H1 (cell line): Measurements from ENCODE around the gene TP73. TPM values are rescaled to one million over a fixed set of nuclear protein-coding genes. Genes with fewer than 3 reads are reported as not detected.
A peak's percentile ranks its signal among the peaks of the same experiment; 100 is the strongest.

Source experiments
- CTCF ChIA-PET: fragments of 300-600 bp; sonication (Branson Sonifier 250); formaldehyde crosslinking; loops from one replicate; lab custom pipeline; 2021; ENCODE audit not compliant: partially characterized antibody; lab: Charles Lee
- POLR2A ChIA-PET: fragments of 300-600 bp; sonication (Branson Sonifier 250); formaldehyde crosslinking; loops from one replicate; lab custom pipeline; 2021; ENCODE audit warnings: inconsistent platforms; ENCODE audit not compliant: partially characterized antibody; lab: Charles Lee
- DNase-seq, 2 experiments: peaks; one replicate each; pipeline versions ENCODE4 v3.0.0 to v3.0.0-alpha.2; 2010 to 2022; ENCODE audit warnings: low spot score in 2 of 2, low read depth in 1 of 2, mixed read lengths in 1 of 2
- FAIRE-seq: peaks from 2 replicates; lab custom pipeline; 2011; peaks lifted over from hg19 to GRCh38; lab: Jason Lieb, UNC
- H2AFZ ChIP-seq: 2 replicates; pipeline ENCODE4 v1.8.1; 2012; ENCODE audit warnings: low read length, inconsistent platforms
- H2AK5ac ChIP-seq: 2 replicates; pipeline ENCODE4 v1.6.1; 2013; ENCODE audit warnings: low read depth, low read length
- H2BK120ac ChIP-seq: replicated peaks from 2 replicates; pipeline ENCODE3; 2013; ENCODE audit warnings: low read depth, low read length, inconsistent platforms
- H2BK12ac ChIP-seq: 2 replicates; pipeline ENCODE4 v1.6.1; 2013; ENCODE audit warnings: low read depth, low read length
- H2BK15ac ChIP-seq: 2 replicates; pipeline ENCODE4 v1.6.1; 2013; ENCODE audit warnings: low read length
- H2BK20ac ChIP-seq: 2 replicates; pipeline ENCODE4 v1.6.1; 2013; ENCODE audit warnings: low read length
- H2BK5ac ChIP-seq: 2 replicates; pipeline ENCODE4 v1.6.1; 2013; ENCODE audit warnings: low read depth, low read length
- H3K14ac ChIP-seq: 2 replicates; pipeline ENCODE4 v1.6.1; 2013; ENCODE audit warnings: inconsistent platforms; ENCODE audit not compliant: insufficient read length
- H3K18ac ChIP-seq: 2 replicates; pipeline ENCODE4 v1.6.1; 2013; ENCODE audit warnings: low read length; ENCODE audit errors: extremely low read depth
- H3K23ac ChIP-seq: 2 replicates; pipeline ENCODE4 v1.6.1; 2013; ENCODE audit warnings: inconsistent platforms; ENCODE audit not compliant: insufficient read length
- H3K23me2 ChIP-seq: 2 replicates; pipeline ENCODE4 v1.6.1; 2013; ENCODE audit warnings: low read depth, low read length
- H3K27ac ChIP-seq: 2 replicates; pipeline ENCODE4 v1.6.1; 2011; ENCODE audit warnings: low read depth, low read length, inconsistent platforms
- H3K27me3 ChIP-seq, 4 experiments: replicated peaks in 1 of 4; 1 replicate in 1 of 4; 2 replicates in 3 of 4; pipeline versions ENCODE4 v1.6.1 to v1.8.1; 2011 to 2013; ENCODE audit warnings: low read length in 3 of 4, mild to moderate bottlenecking in 3 of 4, inconsistent platforms in 2 of 4, mixed read lengths in 2 of 4, moderate library complexity in 1 of 4; ENCODE audit not compliant: control insufficient read depth in 3 of 4, insufficient read depth in 3 of 4; ENCODE audit errors: extremely low read depth in 1 of 4
- H3K36me3 ChIP-seq, 4 experiments: 2 replicates each; pipeline versions ENCODE4 v1.6.1 to v1.8.1; 2011 to 2013; ENCODE audit warnings: mild to moderate bottlenecking in 4 of 4, low read length in 3 of 4, moderate library complexity in 2 of 4, control low read depth in 1 of 4, inconsistent platforms in 1 of 4; ENCODE audit not compliant: insufficient read depth in 4 of 4, control insufficient read depth in 2 of 4
- H3K4ac ChIP-seq: replicated peaks from 2 replicates; pipeline ENCODE3; 2013; ENCODE audit warnings: low read length, low read depth, mixed read lengths, inconsistent platforms; ENCODE audit not compliant: insufficient read length
- H3K4me1 ChIP-seq, 4 experiments: replicated peaks in 1 of 4; 1 replicate in 1 of 4; 2 replicates in 3 of 4; pipeline versions ENCODE4 v1.6.1 to v1.8.1; 2011 to 2013; ENCODE audit warnings: low read length in 3 of 4, inconsistent platforms in 2 of 4, mixed read lengths in 1 of 4; ENCODE audit not compliant: insufficient read depth in 4 of 4, control insufficient read depth in 3 of 4
- H3K4me2 ChIP-seq, 2 experiments: 2 replicates each; pipeline versions ENCODE4 v1.6.1 to v1.8.1; 2011 to 2013; ENCODE audit warnings: low read depth in 2 of 2, low read length in 2 of 2, control low read depth in 1 of 2, inconsistent platforms in 1 of 2, mild to moderate bottlenecking in 1 of 2; ENCODE audit not compliant: insufficient read depth in 1 of 2
- H3K4me3 ChIP-seq, 4 experiments: fragments of 200-600, 300-600 bp in 1 of 4; sonication (generic), shearing (Covaris generic), sonication (Bioruptor Twin) in 1 of 4; 2 replicates each; pipeline versions ENCODE4 v1.5.1 to v1.8.1; 2011 to 2016; ENCODE audit warnings: low read length in 4 of 4, low read depth in 3 of 4, control low read depth in 2 of 4, inconsistent platforms in 2 of 4, mild to moderate bottlenecking in 2 of 4, mixed read lengths in 1 of 4, moderate library complexity in 1 of 4; ENCODE audit not compliant: insufficient read depth in 2 of 4; ENCODE audit errors: extremely low read depth in 1 of 4
- H3K56ac ChIP-seq: replicated peaks from 2 replicates; pipeline ENCODE3; 2013; ENCODE audit warnings: low read depth, mild to moderate bottlenecking, mixed read lengths, low read length, inconsistent platforms; ENCODE audit not compliant: insufficient read length
- H3K79me1 ChIP-seq: 2 replicates; pipeline ENCODE4 v1.6.1; 2013; ENCODE audit warnings: low read depth, low read length, control low read depth
- H3K79me2 ChIP-seq, 2 experiments: 2 replicates each; pipeline versions ENCODE4 v1.6.1 to v1.8.1; 2012 to 2013; ENCODE audit warnings: low read length in 2 of 2, mild to moderate bottlenecking in 2 of 2, inconsistent platforms in 1 of 2; ENCODE audit not compliant: insufficient read depth in 2 of 2, control insufficient read depth in 1 of 2
- H3K9ac ChIP-seq, 4 experiments: replicated peaks in 1 of 4; 1 replicate in 1 of 4; 2 replicates in 3 of 4; pipeline versions ENCODE4 v1.6.1 to v1.8.1; 2011 to 2013; ENCODE audit warnings: low read depth in 3 of 4, low read length in 3 of 4, control low read depth in 2 of 4, mild to moderate bottlenecking in 2 of 4, moderate library complexity in 2 of 4, inconsistent platforms in 1 of 4; ENCODE audit errors: extremely low read depth in 1 of 4
- H3K9me3 ChIP-seq, 2 experiments: 2 replicates each; pipeline versions ENCODE4 v1.6.1 to v1.8.1; 2012 to 2013; ENCODE audit warnings: mild to moderate bottlenecking in 2 of 2, moderate library complexity in 2 of 2, control low read depth in 1 of 2, inconsistent platforms in 1 of 2, low read depth in 1 of 2, low read length in 1 of 2, mixed read lengths in 1 of 2; ENCODE audit not compliant: insufficient read depth in 2 of 2
- H4K20me1 ChIP-seq, 2 experiments: replicated peaks in 1 of 2; 2 replicates each; pipeline versions ENCODE3 to v1.8.1; 2011 to 2013; ENCODE audit warnings: inconsistent platforms in 2 of 2, low read length in 2 of 2, mild to moderate bottlenecking in 1 of 2; ENCODE audit not compliant: insufficient read depth in 2 of 2, control insufficient read depth in 1 of 2
- H4K5ac ChIP-seq: 2 replicates; pipeline ENCODE4 v1.6.1; 2013; ENCODE audit warnings: low read length, low read depth, mixed read lengths, inconsistent platforms; ENCODE audit not compliant: insufficient read length
- H4K8ac ChIP-seq: 2 replicates; pipeline ENCODE4 v1.8.0; 2013; ENCODE audit warnings: mild to moderate bottlenecking, moderate library complexity, low read length, inconsistent platforms; ENCODE audit not compliant: insufficient read depth; ENCODE audit errors: extremely low read depth
- H4K91ac ChIP-seq: replicated peaks from 2 replicates; pipeline ENCODE3; 2013; ENCODE audit warnings: low read length, mixed read lengths, inconsistent platforms; ENCODE audit not compliant: insufficient read length
- BRCA1 ChIP-seq: IDR thresholded peaks from 2 replicates; pipeline ENCODE4 v1.6.1; 2012; ENCODE audit warnings: low read depth, low read length, improper control_type of control experiment
- CBX8 ChIP-seq: fragments of 300-800, 300-1000 bp; sonication (generic); IDR thresholded peaks from 2 replicates; pipeline ENCODE4 v1.7.1; 2016; ENCODE audit warnings: low read depth, low read length, borderline replicate concordance
- CEBPB ChIP-seq: IDR thresholded peaks from 2 replicates; pipeline ENCODE4 v1.6.1; 2012; ENCODE audit warnings: low read depth, low read length
- EZH2 ChIP-seq: fragments of 200-600 bp; sonication (generic); IDR thresholded peaks from 2 replicates; pipeline ENCODE4 v1.7.1; 2012; ENCODE audit warnings: low read depth, mild to moderate bottlenecking, moderate library complexity, low read length, inconsistent platforms; ENCODE audit not compliant: severe bottlenecking
- MAFK ChIP-seq: IDR thresholded peaks from 2 replicates; pipeline ENCODE4 v1.6.1; 2012; ENCODE audit warnings: low read depth, mild to moderate bottlenecking, improper control_type of control experiment, low read length
- POU5F1 ChIP-seq: IDR thresholded peaks from 2 replicates; pipeline ENCODE4 v1.6.1; 2011; ENCODE audit warnings: low read depth, mild to moderate bottlenecking, low read length, moderate library complexity
- RAD21 ChIP-seq, 2 experiments: IDR thresholded peaks in 1 of 2; conservative IDR thresholded peaks in 1 of 2; 2 replicates each; pipeline ENCODE4 v1.6.1; 2011; ENCODE audit warnings: low read depth in 2 of 2, low read length in 2 of 2, improper control_type of control experiment in 1 of 2, inconsistent platforms in 1 of 2, mild to moderate bottlenecking in 1 of 2, moderate library complexity in 1 of 2
- RFX5 ChIP-seq: IDR thresholded peaks from 2 replicates; pipeline ENCODE4 v1.6.1; 2011; ENCODE audit warnings: low read depth, low read length, improper control_type of control experiment, borderline replicate concordance
- SUZ12 ChIP-seq: fragments of 200-600 bp; sonication (generic); IDR thresholded peaks from 2 replicates; pipeline ENCODE4 v1.6.1; 2012; ENCODE audit warnings: mild to moderate bottlenecking, inconsistent platforms, low read length, moderate library complexity, mixed read lengths
- USF2 ChIP-seq: IDR thresholded peaks from 2 replicates; pipeline ENCODE4 v1.6.1; 2011; ENCODE audit warnings: low read length, improper control_type of control experiment
- YY1 ChIP-seq: IDR thresholded peaks from 2 replicates; pipeline ENCODE4 v1.6.1; 2011; ENCODE audit warnings: low read depth, mild to moderate bottlenecking, low read length
- WGBS, 2 experiments: shearing (Covaris generic) in 1 of 2; methylation state at CpG; one replicate each; pipeline versions ENCODE4 v1.1.6 to v1.1.7; 2013 to 2015; ENCODE audit warnings: low lambda C conversion rate in 2 of 2, mixed read lengths in 2 of 2, inconsistent platforms in 1 of 2, low coverage in 1 of 2, missing lambda C conversion rate in 1 of 2; ENCODE audit not compliant: insufficient replicate concordance in 2 of 2, insufficient coverage in 1 of 2, insufficient read length in 1 of 2; ENCODE audit errors: extremely low coverage in 1 of 2, missing lambda C conversion rate in 1 of 2; 5-methylcytosine and 5-hydroxymethylcytosine counted together
- polyA plus RNA-seq, 7 experiments: library from polyadenylated mRNA; depleted of rRNA in 3 of 7; stranded (reverse) in 5 of 7; unstranded in 2 of 7; fragments of >200 nt in 5 of 7; fragments of 200-250 nt in 2 of 7; gene quantifications; 1 replicate in 5 of 7; 2 replicates in 1 of 7; 4 replicates in 1 of 7; pipeline versions ENCODE4 v1.2.1 to v1.2.3, GENCODE V29; 2011 to 2013; ENCODE audit warnings: missing spikeins in 2 of 7, mixed read lengths in 2 of 7
- total RNA-seq: library from RNA; stranded (reverse); fragmentation: NEBNext Ultra II Directional; extraction: Animal tissue kit (Norgen Biotek cat#: 25700); gene quantifications from 2 replicates; pipeline ENCODE4 v1.2.1, GENCODE V29; 2021

Gene TP73
- total and polyA plus RNA-seq, 2 of the 8 experiments (the other 6 are each of a cell fraction or from before 2014, with no cell fraction given), result 2.6 to 3.1 TPM

DNA sequence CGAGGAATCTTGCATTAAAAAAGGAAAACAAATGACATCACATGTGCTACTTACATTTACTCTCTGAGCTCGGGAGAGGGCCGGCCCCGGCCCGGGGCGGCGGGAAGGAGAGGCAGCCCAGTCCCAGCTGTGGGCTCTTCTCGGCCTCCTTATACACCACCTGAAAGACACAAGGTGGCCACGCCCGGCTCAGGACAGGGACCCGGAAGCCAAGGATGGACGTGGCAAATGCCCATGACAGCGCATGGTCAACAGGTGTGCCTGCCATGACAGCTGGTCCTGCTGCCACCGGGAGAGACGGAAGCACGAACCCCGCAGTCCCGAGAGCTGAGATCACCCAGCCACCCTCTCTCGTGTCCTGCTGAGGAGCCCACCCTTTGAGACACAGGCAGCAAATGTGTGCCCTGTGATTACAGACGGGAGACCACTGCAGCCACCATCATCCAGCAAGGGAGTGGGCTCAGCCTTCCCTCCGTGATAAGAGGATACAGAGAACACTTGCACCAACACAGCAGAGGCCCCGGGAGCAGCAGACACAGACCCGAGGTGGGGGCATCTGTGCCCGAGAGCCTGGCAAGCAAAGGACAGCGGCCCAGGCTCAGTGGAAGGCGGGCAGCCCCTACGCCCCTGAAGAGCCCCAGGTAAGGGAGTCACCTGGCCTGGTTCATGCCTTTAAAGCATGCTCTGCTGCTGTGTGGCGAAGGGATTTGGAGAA, 18.8 kb upstream of the TP73 start:
- Histone ChIP-seq H3K4ac (no peak overlapping the region), H2AK5ac (no peak overlapping the region), H2BK120ac (no peak overlapping the region), H3K4me3 (no peak overlapping the region), H3K14ac (no peak overlapping the region), H3K23me2 (no peaks in the 10 kb centered on the region), H2BK5ac (no peak overlapping the region), H2BK12ac (0 out of 2 replicates have a peak overlapping the region, but pooled peaks have one; percentile 39), H3K18ac (no peak overlapping the region), H3K27ac (no peak overlapping the region), H3K36me3 (peaks cover 6 to 42% (median 12%) of the 10 kb centered on the region in 4 experiments), H3K23ac (no peak overlapping the region), H3K4me1 (peaks cover 0 to 10% (median 2%) of the 10 kb centered on the region in 4 experiments; a peak in 3 of 7 replicates), H2AFZ (no peak overlapping the region), H3K56ac (no peak overlapping the region), H4K20me1 (peaks cover 4 to 11% of the 10 kb centered on the region in 2 experiments), H4K5ac (no peak overlapping the region), H3K79me2 (no peaks in the 10 kb centered on the region), H3K27me3 (no peaks in the 10 kb centered on the region), H4K91ac (no peak overlapping the region), H3K79me1 (no peaks in the 10 kb centered on the region), H4K8ac (no peak overlapping the region; the same call in 1 of the 2 replicates), H3K9me3 (no peaks in the 10 kb centered on the region), H3K4me2 (no peak overlapping the region), H2BK15ac (no peak overlapping the region), H3K9ac (no peak overlapping the region), H2BK20ac (no peak overlapping the region)
- FAIRE-seq (no peak), DNase-seq (no peak)
- ChIA-PET POLR2A (interaction anchor here (1.1 to 1.6 kb wide), 3 partner anchors 10 to 176 kb away, joined by 3 to 5 read pairs (median 3); no protein-coding TSS in a partner anchor), CTCF (interaction anchor here (0.8 to 2.5 kb wide), 7 partner anchors 9 to 201 kb away, joined by 3 to 11 read pairs (median 3); no protein-coding TSS in a partner anchor)
- WGBS, 2 experiments, result 95% methylated on average over 28 of the region's 28 CpGs; no CpG with 5 or more reads in 1 of the 2 experiments
- TF ChIP-seq EZH2 (no peak), RFX5 (no peak), SUZ12 (no peak), RAD21 (IDR thresholded peaks at IDR 0.05 in 1 of 2, conservative IDR thresholded peaks at IDR 0.05 in 1 of 2; ENCODE audit: low read depth in 2 of 2, low read length in 2 of 2) (no peak), MAFK (no peak), YY1 (no peak), BRCA1 (no peak), POU5F1 (no peak), CBX8 (no peak), CEBPB (no peak), USF2 (no peak)
